ENCODE measurements around the gene CFAP61. TPM values are rescaled to one million over a fixed set of nuclear protein-coding genes. Genes with fewer than 3 reads are reported as not detected.

CFAP61 gene
- polyA plus RNA-seq, 1 of the 3 experiments (the other 2 are of a cell fraction) = 0.26 TPM

- Histone ChIP-seq H3K9me3 (no peaks in the 10 kb centered on the region), H3K9ac (no peak overlapping the region), H3K9me2 (no peaks in the 10 kb centered on the region), H3K36me3 (replicated peaks in 1 of 2; ENCODE audit: control insufficient read depth in 1 of 2, insufficient read depth in 2 of 2, low read length in 1 of 2) (peaks cover 44 to 45% of the 10 kb centered on the region in 2 experiments), H2AFZ (ENCODE audit: low read depth) (no peak overlapping the region), H3F3A (replicated peaks; ENCODE audit: insufficient read depth) (peaks cover 8% of the 10 kb centered on the region), H3K4me3 (ENCODE audit: low read depth in 2 of 2, low read length in 1 of 2) (no peak overlapping the region), H3K27me3 (ENCODE audit: insufficient read depth) (no peaks in the 10 kb centered on the region), H3K79me2 (ENCODE audit: insufficient read depth) (peaks cover 94% of the 10 kb centered on the region), H3K27ac (ENCODE audit: low read depth in 2 of 2, low read length in 1 of 2) (peak overlapping the region in 1 of 2 experiments; percentile 1; a peak in 3 of 4 replicates), H3K4me1 (ENCODE audit: control insufficient read depth in 1 of 2, insufficient read depth in 2 of 2, low read depth in 1 of 2, low read length in 1 of 2) (peaks cover 0 to 6% of the 10 kb centered on the region in 2 experiments; a peak in 2 of 4 replicates), H4K20me1 (ENCODE audit: insufficient read depth) (peaks cover 31% of the 10 kb centered on the region), H3K4me2 (no peak overlapping the region)
- POLR2A ChIA-PET = no interaction called here
- no peak for DNase-seq
- no peak for TF ChIP-seq CHD2 (IDR thresholded peaks at IDR 0.05; ENCODE audit: low read length, partially characterized antibody)
- TF ChIP-seq JUND (IDR thresholded peaks at IDR 0.05) = 0 out of 2 replicates have a peak, but pooled peaks have one; percentile 21
- CTCF ChIA-PET = no interaction called here
Measured at GRCh38 chr20:20024942-20025341, 27.4 kb upstream of the CFAP61 start.

DNA sequence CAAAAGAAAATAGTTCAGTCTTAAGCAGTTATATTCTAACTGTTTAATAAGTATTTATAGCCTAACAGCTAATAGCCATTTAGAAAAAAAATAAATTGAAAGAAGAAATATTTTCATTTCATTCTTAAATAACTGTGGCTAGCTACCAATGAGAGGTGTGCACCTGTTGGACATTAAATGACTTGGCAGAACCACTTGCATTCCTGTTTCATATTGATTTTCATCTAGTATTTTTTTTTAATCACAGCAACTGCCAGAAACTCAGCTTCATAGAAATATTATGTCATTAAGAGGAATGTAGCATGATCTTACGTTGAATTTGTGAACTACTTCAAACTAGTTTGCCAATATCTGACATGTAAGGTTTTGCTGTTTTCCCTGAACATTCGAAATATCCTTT lies 25.0 kb upstream of the CFAP61 start:
- DNase-seq = no peak
- no peak overlapping the region for H2AFZ ChIP-seq (ENCODE audit: low read depth)
- 95% methylated on average over 2 of the region's 2 CpGs for WGBS (ENCODE audit: low lambda C conversion rate)
- H3K9ac ChIP-seq = no peak overlapping the region
- peaks cover 12% of the 10 kb centered on the region for H3F3A ChIP-seq (replicated peaks; ENCODE audit: insufficient read depth)
- POLR2A ChIA-PET = interaction anchor here (0.8 to 1.3 kb wide), 2 partner anchors 10 kb away, joined by 3 read pairs; partner anchors contain the start of gene NAA20
- peaks cover 85% of the 10 kb centered on the region for H3K79me2 ChIP-seq (ENCODE audit: insufficient read depth)
- no peak overlapping the region for H3K27ac ChIP-seq (ENCODE audit: low read depth in 2 of 2, low read length in 1 of 2)
- no peak overlapping the region for H3K4me3 ChIP-seq (ENCODE audit: low read depth in 2 of 2, low read length in 1 of 2)
- CTCF ChIA-PET = interaction anchor here (0.6 to 1.7 kb wide), 2 partner anchors 11 to 34 kb away, joined by 3 to 7 read pairs; partner anchors contain the start of gene NAA20
- H3K4me2 ChIP-seq = no peak overlapping the region
- TF ChIP-seq TAF1 (IDR thresholded peaks at IDR 0.05; ENCODE audit: borderline replicate concordance, low read depth, low read length) (no peak), MXI1 (IDR thresholded peaks at IDR 0.05; ENCODE audit: low read depth, low read length) (no peak), IRF3 (IDR thresholded peaks at IDR 0.05; ENCODE audit: low read depth, low read length) (no peak), FOXJ3 (CRISPR knock-in tag; IDR thresholded peaks at IDR 0.05) (no peak)
- TF ChIP-seq, protein P1, sequence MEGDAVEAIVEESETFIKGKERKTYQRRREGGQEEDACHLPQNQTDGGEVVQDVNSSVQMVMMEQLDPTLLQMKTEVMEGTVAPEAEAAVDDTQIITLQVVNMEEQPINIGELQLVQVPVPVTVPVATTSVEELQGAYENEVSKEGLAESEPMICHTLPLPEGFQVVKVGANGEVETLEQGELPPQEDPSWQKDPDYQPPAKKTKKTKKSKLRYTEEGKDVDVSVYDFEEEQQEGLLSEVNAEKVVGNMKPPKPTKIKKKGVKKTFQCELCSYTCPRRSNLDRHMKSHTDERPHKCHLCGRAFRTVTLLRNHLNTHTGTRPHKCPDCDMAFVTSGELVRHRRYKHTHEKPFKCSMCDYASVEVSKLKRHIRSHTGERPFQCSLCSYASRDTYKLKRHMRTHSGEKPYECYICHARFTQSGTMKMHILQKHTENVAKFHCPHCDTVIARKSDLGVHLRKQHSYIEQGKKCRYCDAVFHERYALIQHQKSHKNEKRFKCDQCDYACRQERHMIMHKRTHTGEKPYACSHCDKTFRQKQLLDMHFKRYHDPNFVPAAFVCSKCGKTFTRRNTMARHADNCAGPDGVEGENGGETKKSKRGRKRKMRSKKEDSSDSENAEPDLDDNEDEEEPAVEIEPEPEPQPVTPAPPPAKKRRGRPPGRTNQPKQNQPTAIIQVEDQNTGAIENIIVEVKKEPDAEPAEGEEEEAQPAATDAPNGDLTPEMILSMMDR (IDR thresholded peaks at IDR 0.05) = no peak
- TF ChIP-seq, protein P2, sequence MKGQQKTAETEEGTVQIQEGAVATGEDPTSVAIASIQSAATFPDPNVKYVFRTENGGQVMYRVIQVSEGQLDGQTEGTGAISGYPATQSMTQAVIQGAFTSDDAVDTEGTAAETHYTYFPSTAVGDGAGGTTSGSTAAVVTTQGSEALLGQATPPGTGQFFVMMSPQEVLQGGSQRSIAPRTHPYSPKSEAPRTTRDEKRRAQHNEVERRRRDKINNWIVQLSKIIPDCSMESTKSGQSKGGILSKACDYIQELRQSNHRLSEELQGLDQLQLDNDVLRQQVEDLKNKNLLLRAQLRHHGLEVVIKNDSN (IDR thresholded peaks at IDR 0.05; ENCODE audit: borderline replicate concordance, low read depth) = no peak
- no peaks in the 10 kb centered on the region for H3K27me3 ChIP-seq (ENCODE audit: insufficient read depth)
- 0 out of 2 replicates have a peak, but pooled peaks cover 19% of the 10 kb centered on the region for H4K20me1 ChIP-seq (ENCODE audit: insufficient read depth)
- H3K9me2 ChIP-seq = no peaks in the 10 kb centered on the region
- no peaks in the 10 kb centered on the region for H3K9me3 ChIP-seq
- no peaks in the 10 kb centered on the region; a peak in 1 of 4 replicates for H3K4me1 ChIP-seq (ENCODE audit: control insufficient read depth in 1 of 2, insufficient read depth in 2 of 2, low read depth in 1 of 2, low read length in 1 of 2)
- H3K36me3 ChIP-seq (replicated peaks in 1 of 2; ENCODE audit: control insufficient read depth in 1 of 2, insufficient read depth in 2 of 2, low read length in 1 of 2) = peaks cover 62 to 66% of the 10 kb centered on the region in 2 experiments
